Adipocyte (in vitro differentiated cells): ENCODE data around the gene ANAPC4.

Experiments
- DNase-seq: peaks from one replicate; pipeline ENCODE4 v3.0.0-alpha.2; 2015; ENCODE audit warnings: low read depth
- H3K27me3 ChIP-seq: replicated peaks from 2 replicates; pipeline ENCODE4 v1.7.0; 2013; ENCODE audit warnings: mild to moderate bottlenecking, low read length, moderate library complexity; ENCODE audit not compliant: control insufficient read depth, insufficient read depth
- H3K36me3 ChIP-seq: 2 replicates; pipeline ENCODE4 v1.7.0; 2013; ENCODE audit warnings: low read length, mild to moderate bottlenecking, moderate library complexity; ENCODE audit not compliant: control insufficient read depth, insufficient read depth, severe bottlenecking
- H3K4me1 ChIP-seq: 2 replicates; pipeline ENCODE4 v1.7.0; 2013; ENCODE audit warnings: mild to moderate bottlenecking, low read length, moderate library complexity; ENCODE audit not compliant: control insufficient read depth, insufficient read depth
- H3K4me3 ChIP-seq: 2 replicates; pipeline ENCODE4 v1.7.0; 2013; ENCODE audit warnings: mild to moderate bottlenecking, low read length, moderate library complexity
- H3K9ac ChIP-seq: 2 replicates; pipeline ENCODE4 v1.7.0; 2013; ENCODE audit warnings: mild to moderate bottlenecking, low read length, moderate library complexity
- H3K9me3 ChIP-seq: 2 replicates; pipeline ENCODE4 v1.7.0; 2013; ENCODE audit warnings: mild to moderate bottlenecking, low read length, moderate library complexity; ENCODE audit not compliant: control insufficient read depth

ANAPC4 gene

DNA sequence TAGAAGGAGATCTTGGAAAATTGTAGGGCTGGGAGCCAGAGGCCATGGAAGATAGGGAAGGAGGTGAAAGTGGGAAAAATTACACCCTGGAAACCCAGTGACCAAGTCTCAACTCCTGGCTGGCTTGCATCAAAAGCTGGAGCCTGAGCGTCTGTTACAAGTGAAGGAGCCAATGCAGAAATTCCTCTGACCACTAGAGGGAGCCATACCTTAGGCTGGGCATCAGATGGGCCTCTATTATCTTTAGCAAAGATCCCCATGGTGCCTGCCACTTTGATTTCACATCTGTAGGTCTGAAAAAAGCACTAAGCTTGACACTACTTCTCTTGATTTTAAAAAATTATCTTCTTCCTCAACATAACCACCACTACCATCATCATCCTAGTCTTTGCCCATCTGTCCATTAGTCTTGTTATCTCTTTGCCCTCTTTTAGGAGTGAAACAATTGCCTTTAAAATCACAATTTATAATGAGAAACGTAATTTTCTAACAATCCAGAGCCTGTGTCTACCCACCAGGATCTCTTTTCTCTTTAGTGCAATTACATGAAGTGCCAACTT lies 62.9 kb downstream of the ANAPC4 start:
- Histone ChIP-seq H3K9ac (no peak overlapping the region), H3K9me3 (no peaks in the 10 kb centered on the region), H3K4me1 (peaks cover 9% of the 10 kb centered on the region), H3K27me3 (no peaks in the 10 kb centered on the region), H3K4me3 (no peak overlapping the region), H3K36me3 (no peaks in the 10 kb centered on the region)
- peak; percentile 87 for DNase-seq

DNA sequence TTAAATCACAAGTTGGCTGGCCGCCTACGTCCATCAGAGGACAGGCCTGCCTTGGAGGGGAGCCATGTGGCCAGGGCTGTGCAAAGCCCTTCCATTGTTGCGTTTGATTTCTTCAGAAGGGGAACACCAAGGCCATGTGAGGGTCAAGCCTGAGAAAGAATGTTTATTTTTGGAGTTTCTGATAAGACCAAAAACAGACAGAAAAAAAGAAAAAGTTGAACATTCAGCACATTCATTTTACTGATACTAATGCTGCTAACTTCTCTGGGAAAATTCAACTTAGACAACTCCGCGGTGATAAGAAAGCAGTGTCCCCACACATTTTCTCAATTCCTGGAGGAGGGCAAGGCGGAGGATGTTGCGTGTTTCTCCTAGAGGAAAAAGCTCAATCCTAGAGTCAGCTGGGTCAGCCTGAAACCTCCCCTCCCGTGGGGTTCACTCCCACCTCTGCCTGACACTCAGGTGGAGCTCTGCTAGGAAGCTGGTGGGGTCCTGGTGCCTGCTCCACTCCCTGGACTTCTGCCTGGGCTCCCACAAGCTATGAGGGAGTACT lies 63.5 kb downstream of the ANAPC4 start:
- Histone ChIP-seq H3K4me1 (peaks cover 9% of the 10 kb centered on the region), H3K9me3 (no peaks in the 10 kb centered on the region), H3K9ac (no peak overlapping the region), H3K36me3 (no peaks in the 10 kb centered on the region), H3K27me3 (no peaks in the 10 kb centered on the region), H3K4me3 (no peak overlapping the region)
- no peak for DNase-seq

DNA sequence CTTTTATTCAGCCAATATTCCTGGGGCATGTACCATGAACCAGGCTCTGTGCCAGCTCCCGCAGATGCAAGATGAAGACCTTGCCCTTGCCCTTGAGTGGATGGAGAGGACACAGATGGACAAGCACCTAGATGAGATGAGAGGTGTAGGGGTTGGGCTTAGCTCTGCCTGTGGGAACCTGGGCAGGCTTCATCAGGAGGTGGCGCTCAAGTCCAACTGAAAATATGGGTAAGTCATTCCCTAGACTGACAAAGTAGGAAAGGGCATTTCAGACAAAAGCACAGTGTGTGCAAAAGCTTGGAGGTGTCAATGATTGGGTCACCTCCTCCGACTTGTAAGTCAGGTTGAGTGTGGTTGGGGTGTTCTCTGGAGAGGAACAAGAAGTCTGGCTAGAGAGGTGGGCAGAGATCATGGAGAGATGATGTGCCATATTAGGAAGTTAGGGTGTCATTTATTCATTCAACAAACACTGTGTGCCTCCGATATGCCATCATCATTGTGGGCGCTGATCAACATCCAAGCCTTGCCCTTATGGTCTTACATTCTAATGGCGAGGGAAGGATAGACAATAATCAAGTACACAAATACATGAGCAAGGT lies 64.6 kb downstream of the ANAPC4 start:
- no peak overlapping the region for H3K4me3 ChIP-seq
- H3K27me3 ChIP-seq: peaks cover 5% of the 10 kb centered on the region
- peaks cover 9% of the 10 kb centered on the region for H3K4me1 ChIP-seq
- DNase-seq: peak; percentile 74
- no peaks in the 10 kb centered on the region for H3K36me3 ChIP-seq
- H3K9ac ChIP-seq: no peak overlapping the region
- no peaks in the 10 kb centered on the region for H3K9me3 ChIP-seq

DNA sequence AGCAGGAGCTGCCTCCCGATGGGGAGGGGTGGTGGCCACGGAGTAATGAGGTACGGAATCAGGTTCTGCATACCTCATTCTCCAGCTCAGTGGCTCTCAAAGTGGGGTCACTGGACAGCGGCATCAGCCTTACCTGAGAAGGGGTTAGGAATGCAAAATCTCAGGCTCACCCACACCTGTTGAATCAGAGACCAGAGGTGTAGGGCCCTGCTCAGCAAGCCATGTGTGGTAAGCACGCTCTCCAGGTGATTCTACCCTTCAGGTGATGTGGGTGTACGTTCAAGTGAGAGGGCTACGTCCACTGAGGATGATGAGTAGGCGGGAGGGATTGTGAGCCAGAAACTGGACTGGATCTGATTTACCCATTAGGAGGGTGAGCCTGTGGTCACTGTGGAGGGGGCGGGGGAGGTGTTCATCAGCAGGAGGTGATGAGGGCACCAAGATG lies 65.8 kb downstream of the ANAPC4 start:
- Histone ChIP-seq H3K9me3 (no peaks in the 10 kb centered on the region), H3K4me1 (peaks cover 9% of the 10 kb centered on the region), H3K4me3 (no peak overlapping the region), H3K27me3 (peaks cover 8% of the 10 kb centered on the region), H3K9ac (no peak overlapping the region), H3K36me3 (no peaks in the 10 kb centered on the region)
- no peak for DNase-seq

DNA sequence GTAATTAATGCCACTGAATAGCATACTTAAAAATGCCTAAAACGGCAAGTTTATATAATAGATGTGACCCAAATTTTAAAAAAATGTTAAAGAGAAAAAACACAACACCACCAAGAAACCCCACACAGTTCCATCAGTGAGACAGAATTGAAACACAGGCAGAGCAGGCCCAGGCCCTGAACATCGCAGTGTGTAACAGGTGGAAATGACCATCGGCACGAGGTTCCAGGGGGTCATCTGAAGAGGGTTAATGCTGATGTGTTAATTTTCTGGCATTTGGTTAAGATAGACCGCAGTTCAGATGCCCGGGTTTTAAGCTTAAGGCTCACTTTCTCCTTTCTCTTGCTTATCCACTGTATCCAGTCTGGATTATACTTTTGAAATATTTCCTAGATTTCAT lies 66.8 kb downstream of the ANAPC4 start:
- H3K9me3 ChIP-seq: no peaks in the 10 kb centered on the region
- H3K4me1 ChIP-seq: peaks cover 11% of the 10 kb centered on the region
- H3K27me3 ChIP-seq: peaks cover 12% of the 10 kb centered on the region
- no peak overlapping the region for H3K4me3 ChIP-seq
- no peak for DNase-seq
- no peaks in the 10 kb centered on the region for H3K36me3 ChIP-seq
- H3K9ac ChIP-seq: no peak overlapping the region

DNA sequence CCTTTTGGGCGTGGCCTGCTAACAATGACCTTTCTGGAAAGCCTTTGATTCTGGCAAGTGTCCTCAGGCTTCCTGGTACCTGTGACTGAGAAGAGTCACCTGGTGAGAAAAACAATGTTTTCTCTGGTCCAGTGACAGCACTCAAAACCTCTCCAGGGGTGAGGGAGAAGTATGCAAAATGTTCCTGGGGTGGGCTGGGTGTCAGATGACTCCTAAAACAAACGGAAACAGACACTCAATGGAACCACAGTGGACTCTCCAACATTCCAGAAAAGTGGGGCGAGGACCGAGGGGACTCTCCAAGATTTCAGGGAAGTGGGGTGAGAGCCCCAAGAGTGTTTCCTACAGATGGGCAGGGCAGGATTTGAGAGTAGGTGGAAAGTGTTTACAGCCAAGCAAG lies 69.5 kb downstream of the ANAPC4 start:
- peaks cover 3% of the 10 kb centered on the region for H3K4me1 ChIP-seq
- no peak for DNase-seq
- H3K4me3 ChIP-seq: no peak overlapping the region
- no peaks in the 10 kb centered on the region for H3K9me3 ChIP-seq
- H3K9ac ChIP-seq: no peak overlapping the region
- peaks cover 12% of the 10 kb centered on the region for H3K27me3 ChIP-seq
- H3K36me3 ChIP-seq: no peaks in the 10 kb centered on the region

DNA sequence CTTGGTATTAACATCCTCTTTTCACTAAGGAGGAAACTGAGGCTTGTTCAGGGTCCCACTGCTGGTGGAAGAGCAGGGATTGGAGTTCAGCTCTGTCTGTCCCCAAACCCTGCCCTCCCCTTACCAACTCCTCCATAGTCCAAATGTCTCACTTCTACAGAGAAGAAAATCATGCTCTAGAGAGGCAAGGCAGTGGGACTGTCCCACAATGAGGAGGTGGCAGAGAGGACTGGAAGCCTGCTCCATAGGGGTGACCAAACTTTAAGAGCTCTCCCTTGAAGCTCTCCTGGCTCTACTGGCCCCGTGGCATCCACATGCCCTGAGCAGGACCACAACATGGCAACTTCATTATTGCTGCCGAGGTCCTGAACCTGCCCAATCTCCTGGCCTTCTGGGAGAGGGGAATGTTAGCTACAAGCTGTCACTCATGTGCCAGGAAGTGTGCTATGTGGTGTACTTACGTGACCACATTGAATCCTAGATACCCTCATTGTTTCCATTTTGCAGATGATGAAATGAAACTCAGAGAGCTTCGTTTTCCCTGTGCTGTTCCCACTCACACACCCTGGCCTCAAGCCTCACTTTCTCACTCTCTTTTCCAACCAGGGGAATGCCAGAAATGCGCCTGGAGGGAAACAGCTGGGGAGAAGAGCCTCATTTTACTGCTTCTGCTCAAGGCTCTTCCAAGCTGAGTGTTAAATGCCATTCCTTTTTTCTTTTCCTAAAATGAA lies 71.5 kb downstream of the ANAPC4 start:
- DNase-seq: peak; percentile 83
- Histone ChIP-seq H3K4me1 (peaks cover 3% of the 10 kb centered on the region), H3K4me3 (no peak overlapping the region), H3K36me3 (no peaks in the 10 kb centered on the region), H3K9ac (no peak overlapping the region), H3K27me3 (peaks cover 12% of the 10 kb centered on the region), H3K9me3 (no peaks in the 10 kb centered on the region)

DNA sequence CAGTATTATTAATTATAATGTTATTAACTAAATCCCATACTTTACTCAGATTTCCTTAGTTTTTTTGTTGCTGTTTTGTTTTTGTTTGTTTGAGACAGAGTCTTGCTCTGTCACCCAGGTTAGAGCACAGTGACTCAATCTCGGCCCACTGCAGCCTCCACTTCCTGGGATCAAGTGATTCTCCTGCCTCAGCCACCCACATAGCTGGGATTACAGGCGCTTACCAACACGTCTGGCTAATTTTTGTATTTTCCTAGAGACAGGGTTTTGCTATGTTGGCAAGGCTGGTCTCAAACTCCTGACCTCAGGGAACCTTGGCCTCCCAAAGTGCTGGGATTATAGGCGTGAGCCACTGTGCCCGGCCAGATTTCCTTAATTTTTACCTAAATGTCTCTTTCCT lies 72.2 kb downstream of the ANAPC4 start:
- no peaks in the 10 kb centered on the region for H3K36me3 ChIP-seq

DNA sequence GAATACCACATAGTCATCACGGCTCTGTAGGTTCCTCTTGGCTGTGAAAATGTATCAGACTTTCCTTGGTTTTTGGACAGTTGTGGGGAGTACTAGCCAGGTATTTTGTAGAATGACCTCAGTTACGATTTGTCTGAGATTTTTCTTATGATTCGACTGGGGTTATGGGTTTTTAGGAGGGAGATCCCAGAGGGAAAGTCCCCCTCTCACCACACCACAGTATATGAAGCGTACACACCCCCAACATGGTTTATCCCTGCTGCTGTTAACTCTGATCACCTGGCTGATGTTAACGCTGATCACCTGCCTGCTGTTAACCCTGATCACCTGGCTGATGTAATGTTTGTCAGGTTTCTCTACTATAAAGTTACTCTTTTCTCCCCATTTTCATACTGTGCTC lies 72.6 kb downstream of the ANAPC4 start:
- H3K27me3 ChIP-seq: peaks cover 12% of the 10 kb centered on the region
- H3K36me3 ChIP-seq: no peaks in the 10 kb centered on the region
- H3K9ac ChIP-seq: no peak overlapping the region
- H3K4me1 ChIP-seq: peaks cover 3% of the 10 kb centered on the region
- H3K9me3 ChIP-seq: no peaks in the 10 kb centered on the region
- DNase-seq: no peak
- no peak overlapping the region for H3K4me3 ChIP-seq

More for the DNA sequence above, 72.2 kb downstream of the ANAPC4 start:
- Histone ChIP-seq H3K9ac (no peak overlapping the region), H3K9me3 (no peaks in the 10 kb centered on the region), H3K4me3 (no peak overlapping the region), H3K27me3 (peaks cover 12% of the 10 kb centered on the region), H3K4me1 (peaks cover 3% of the 10 kb centered on the region)
- DNase-seq: peak; percentile 14

DNA sequence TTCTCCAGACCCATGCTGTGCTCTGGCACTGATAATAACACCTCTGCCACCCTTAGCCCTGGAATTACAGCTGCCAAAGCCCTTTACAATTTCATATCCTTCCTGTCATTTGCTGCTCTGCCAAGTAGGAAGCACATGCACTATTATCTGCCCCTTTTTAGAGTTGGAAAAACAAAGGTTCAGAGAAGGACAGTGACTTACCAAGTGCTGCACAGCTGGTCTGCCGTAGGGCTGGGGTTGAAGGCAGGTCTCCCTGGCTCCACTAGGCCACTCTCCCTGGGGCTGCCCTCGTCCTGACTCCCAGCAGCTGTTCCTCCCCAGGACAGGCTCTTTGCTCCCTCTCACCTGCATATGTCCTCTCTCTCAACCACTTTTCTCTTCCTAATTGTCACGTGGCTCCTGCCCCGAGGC lies 73.4 kb downstream of the ANAPC4 start:
- H3K9ac ChIP-seq: no peak overlapping the region
- no peaks in the 10 kb centered on the region for H3K36me3 ChIP-seq
- peaks cover 3% of the 10 kb centered on the region for H3K4me1 ChIP-seq
- H3K27me3 ChIP-seq: peaks cover 12% of the 10 kb centered on the region
- DNase-seq: no peak
- H3K4me3 ChIP-seq: no peak overlapping the region
- H3K9me3 ChIP-seq: no peaks in the 10 kb centered on the region

DNA sequence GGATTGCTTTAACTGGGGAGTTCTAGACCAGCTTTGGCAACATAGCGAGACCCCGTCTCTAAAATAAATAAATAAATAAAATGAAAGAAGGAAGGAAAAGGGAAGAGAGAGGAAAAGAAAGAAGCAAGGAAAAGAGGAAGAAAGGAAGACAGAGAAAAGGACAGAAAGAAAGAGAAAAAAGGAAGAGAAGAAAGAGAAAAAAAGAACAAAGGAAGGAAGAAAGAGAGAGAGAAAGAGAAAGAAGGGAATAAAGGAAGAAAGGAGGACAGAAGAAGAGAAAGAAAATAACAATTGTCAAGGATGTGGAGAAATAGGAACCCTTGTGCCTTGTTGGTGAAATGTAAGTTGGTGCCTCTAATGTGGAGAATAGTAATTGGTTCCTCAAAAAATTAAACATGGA lies 74.6 kb downstream of the ANAPC4 start:
- H3K27me3 ChIP-seq: peaks cover 7% of the 10 kb centered on the region
- H3K9me3 ChIP-seq: no peaks in the 10 kb centered on the region
- no peak for DNase-seq
- H3K9ac ChIP-seq: no peak overlapping the region
- peaks cover 3% of the 10 kb centered on the region for H3K4me1 ChIP-seq
- no peaks in the 10 kb centered on the region for H3K36me3 ChIP-seq
- H3K4me3 ChIP-seq: no peak overlapping the region
